ENCODE measurements around the gene LYPD6B. TPM values are rescaled to one million over a fixed set of nuclear protein-coding genes. Genes with fewer than 3 reads are reported as not detected.
A peak's percentile ranks its signal among the peaks of the same experiment; 100 is the strongest.
"Not testable (repeated sequence)": the region's sequence is repeated elsewhere in the genome, so short reads cannot be mapped to it uniquely, and the experiment has no call there.

The LYPD6B gene
- polyA plus RNA-seq, 3 donors: 30.7 to 33.9 (median 31.8) TPM

- no peak for DNase-seq (ENCODE audit: extremely low read depth in 1 of 11, low read depth in 9 of 11, low spot score in 4 of 11)
Observed at GRCh38 chr2:149205143-149205542, 166.6 kb downstream of the LYPD6B start.

- DNase-seq (ENCODE audit: extremely low read depth in 1 of 11, low read depth in 9 of 11, low spot score in 4 of 11): no peak
Observed at GRCh38 chr2:149213764-149214493, 175.4 kb downstream of the LYPD6B start.

GRCh38 chr2:149218497-149218896 lies 180.0 kb downstream of the LYPD6B start:
- no peak for DNase-seq (ENCODE audit: extremely low read depth in 1 of 11, low read depth in 9 of 11, low spot score in 4 of 11)

- DNase-seq (ENCODE audit: extremely low read depth in 1 of 11, low read depth in 9 of 11, low spot score in 4 of 11): no peak
Observed at GRCh38 chr2:149219856-149220255, 181.4 kb downstream of the LYPD6B start.

- no peak for DNase-seq (ENCODE audit: extremely low read depth in 1 of 11, low read depth in 9 of 11, low spot score in 4 of 11)
Observed at GRCh38 chr2:149221002-149221401, 182.5 kb downstream of the LYPD6B start.

- peak in 7 of 11 donors; percentile 7 to 44 (median 30) for DNase-seq (ENCODE audit: extremely low read depth in 1 of 11, low read depth in 9 of 11, low spot score in 4 of 11)
Observed at GRCh38 chr2:149221898-149222297, 183.4 kb downstream of the LYPD6B start.

- DNase-seq (ENCODE audit: extremely low read depth in 1 of 11, low read depth in 9 of 11, low spot score in 4 of 11): no peak
Observed at GRCh38 chr2:149223472-149224095, 185.1 kb downstream of the LYPD6B start.

- DNase-seq (ENCODE audit: extremely low read depth in 1 of 11, low read depth in 9 of 11, low spot score in 4 of 11): no peak
Observed at GRCh38 chr2:149224543-149224942, 186.0 kb downstream of the LYPD6B start.

- DNase-seq (ENCODE audit: extremely low read depth in 1 of 11, low read depth in 9 of 11, low spot score in 4 of 11): no peak
Observed at GRCh38 chr2:149225446-149225845, 186.9 kb downstream of the LYPD6B start.

GRCh38 chr2:149226790-149227189 lies 188.3 kb downstream of the LYPD6B start:
- DNase-seq (ENCODE audit: extremely low read depth in 1 of 11, low read depth in 9 of 11, low spot score in 4 of 11): no peak

- no peak for DNase-seq (ENCODE audit: extremely low read depth in 1 of 11, low read depth in 9 of 11, low spot score in 4 of 11)
Observed at GRCh38 chr2:149235816-149236375, 197.4 kb downstream of the LYPD6B start.

- DNase-seq (ENCODE audit: extremely low read depth in 1 of 11, low read depth in 9 of 11, low spot score in 4 of 11): no peak
Observed at GRCh38 chr2:149236410-149236809, 197.9 kb downstream of the LYPD6B start.

- no peak for DNase-seq (ENCODE audit: extremely low read depth in 1 of 11, low read depth in 9 of 11, low spot score in 4 of 11)
Observed at GRCh38 chr2:149246186-149246585, 207.7 kb downstream of the LYPD6B start.

- DNase-seq (ENCODE audit: extremely low read depth in 1 of 11, low read depth in 9 of 11, low spot score in 4 of 11): not testable (repeated sequence)
Observed at GRCh38 chr2:149251436-149251835, 212.9 kb downstream of the LYPD6B start.

GRCh38 chr2:149256877-149257276 lies 218.4 kb downstream of the LYPD6B start:
- DNase-seq (ENCODE audit: extremely low read depth in 1 of 11, low read depth in 9 of 11, low spot score in 4 of 11): not testable (repeated sequence)

GRCh38 chr2:149258531-149258930 lies 220.0 kb downstream of the LYPD6B start:
- no peak for DNase-seq (ENCODE audit: extremely low read depth in 1 of 11, low read depth in 9 of 11, low spot score in 4 of 11)

- DNase-seq (ENCODE audit: extremely low read depth in 1 of 11, low read depth in 9 of 11, low spot score in 4 of 11): no peak
Observed at GRCh38 chr2:149259136-149259535, 220.6 kb downstream of the LYPD6B start.

GRCh38 chr2:149261692-149262091 lies 223.2 kb downstream of the LYPD6B start:
- no peak for DNase-seq (ENCODE audit: extremely low read depth in 1 of 11, low read depth in 9 of 11, low spot score in 4 of 11)

Measured in renal cortex interstitium (tissue), 11 donors.